ENCODE data around the gene DRICH1.
A peak's percentile ranks its signal among the peaks of the same experiment; 100 is the strongest.

Gene DRICH1

GRCh38 chr22:23583153-23583552 is 49.0 kb downstream of the DRICH1 start:
- no peak for DNase-seq (ENCODE audit: low read depth in 1 of 2, low spot score in 1 of 2)
- Histone ChIP-seq H3K4me3 (replicated peaks; ENCODE audit: insufficient read depth, low read length) (no peak overlapping the region), H3K27me3 (ENCODE audit: insufficient read depth, poor library complexity, severe bottlenecking) (no peaks in the 10 kb centered on the region), H3K27ac (replicated peaks) (no peak overlapping the region)
- TF ChIP-seq REST (IDR thresholded peaks at IDR 0.05; ENCODE audit: insufficient replicate concordance, low read depth): no peak
- no peak for TF ChIP-seq POLR2AphosphoS5 (IDR thresholded peaks at IDR 0.05; ENCODE audit: low read depth)
- TF ChIP-seq GABPA (IDR thresholded peaks at IDR 0.05; ENCODE audit: low read depth): no peak
- no peak for TF ChIP-seq CTCF (IDR thresholded peaks at IDR 0.05; ENCODE audit: insufficient read depth, low read length)
- no peak for TF ChIP-seq SPI1 (IDR thresholded peaks at IDR 0.05; ENCODE audit: borderline replicate concordance, low read depth)

- TF ChIP-seq REST (IDR thresholded peaks at IDR 0.05; ENCODE audit: insufficient replicate concordance, low read depth) (no peak), CTCF (IDR thresholded peaks at IDR 0.05; ENCODE audit: insufficient read depth, low read length) (no peak), GABPA (IDR thresholded peaks at IDR 0.05; ENCODE audit: low read depth) (no peak), POLR2AphosphoS5 (IDR thresholded peaks at IDR 0.05; ENCODE audit: low read depth) (no peak), SPI1 (IDR thresholded peaks at IDR 0.05; ENCODE audit: borderline replicate concordance, low read depth) (no peak)
- DNase-seq (ENCODE audit: low read depth in 1 of 2, low spot score in 1 of 2): no peak
- Histone ChIP-seq H3K27me3 (ENCODE audit: insufficient read depth, poor library complexity, severe bottlenecking) (no peaks in the 10 kb centered on the region), H3K27ac (replicated peaks) (peak overlapping the region; percentile 66), H3K4me3 (replicated peaks; ENCODE audit: insufficient read depth, low read length) (no peak overlapping the region)
Observed at GRCh38 chr22:23581260-23581650, 50.9 kb downstream of the DRICH1 start.

- TF ChIP-seq GABPA (IDR thresholded peaks at IDR 0.05; ENCODE audit: low read depth): no peak
- no peak for TF ChIP-seq SPI1 (IDR thresholded peaks at IDR 0.05; ENCODE audit: borderline replicate concordance, low read depth)
- TF ChIP-seq REST (IDR thresholded peaks at IDR 0.05; ENCODE audit: insufficient replicate concordance, low read depth): no peak
- no peak for TF ChIP-seq POLR2AphosphoS5 (IDR thresholded peaks at IDR 0.05; ENCODE audit: low read depth)
- no peak for TF ChIP-seq CTCF (IDR thresholded peaks at IDR 0.05; ENCODE audit: insufficient read depth, low read length)
- peak in 1 of 2 experiments; percentile 27 for DNase-seq (ENCODE audit: low read depth in 1 of 2, low spot score in 1 of 2)
- H3K27ac ChIP-seq (replicated peaks): peak overlapping the region; percentile 66
Observed at GRCh38 chr22:23580576-23581259, 51.4 kb downstream of the DRICH1 start.

More at GRCh38 chr22:23580576-23581259, 51.4 kb downstream of the DRICH1 start:
- H3K4me3 ChIP-seq (replicated peaks; ENCODE audit: insufficient read depth, low read length): no peak overlapping the region
- H3K27me3 ChIP-seq (ENCODE audit: insufficient read depth, poor library complexity, severe bottlenecking): no peaks in the 10 kb centered on the region
